ENCODE data around the gene MIPEP.

The MIPEP gene

DNA sequence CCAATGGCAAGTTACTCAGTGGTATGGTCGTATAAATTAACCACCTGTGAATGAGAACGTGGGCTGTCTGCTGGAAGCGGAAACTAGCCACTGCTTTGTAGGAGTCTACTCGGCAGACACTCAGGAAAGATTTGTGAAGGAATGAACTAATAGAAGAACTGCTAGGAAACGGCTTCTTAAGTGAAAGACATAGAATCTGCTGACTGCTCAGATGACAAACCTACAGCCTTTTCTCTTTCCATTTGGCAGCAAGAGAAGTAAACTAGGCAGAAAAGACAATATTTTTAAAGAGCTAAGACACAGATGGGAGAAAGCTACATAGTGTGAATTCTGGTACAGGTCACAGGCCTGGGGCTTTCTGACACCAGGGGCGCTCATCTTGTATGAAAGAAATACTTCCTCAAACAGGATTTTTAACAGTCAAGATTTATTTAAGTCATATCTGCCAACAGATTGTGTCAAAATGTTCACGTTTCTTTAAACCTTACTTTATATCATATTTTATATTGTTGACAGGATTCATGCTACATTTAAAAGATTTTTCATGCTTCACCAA is 78.4 kb downstream of the MIPEP start:
- DNase-seq (ENCODE audit: low read depth): no peak
- no peak overlapping the region for H3K4me3 ChIP-seq (ENCODE audit: low read depth, low read length)
- TF ChIP-seq, protein P1, sequence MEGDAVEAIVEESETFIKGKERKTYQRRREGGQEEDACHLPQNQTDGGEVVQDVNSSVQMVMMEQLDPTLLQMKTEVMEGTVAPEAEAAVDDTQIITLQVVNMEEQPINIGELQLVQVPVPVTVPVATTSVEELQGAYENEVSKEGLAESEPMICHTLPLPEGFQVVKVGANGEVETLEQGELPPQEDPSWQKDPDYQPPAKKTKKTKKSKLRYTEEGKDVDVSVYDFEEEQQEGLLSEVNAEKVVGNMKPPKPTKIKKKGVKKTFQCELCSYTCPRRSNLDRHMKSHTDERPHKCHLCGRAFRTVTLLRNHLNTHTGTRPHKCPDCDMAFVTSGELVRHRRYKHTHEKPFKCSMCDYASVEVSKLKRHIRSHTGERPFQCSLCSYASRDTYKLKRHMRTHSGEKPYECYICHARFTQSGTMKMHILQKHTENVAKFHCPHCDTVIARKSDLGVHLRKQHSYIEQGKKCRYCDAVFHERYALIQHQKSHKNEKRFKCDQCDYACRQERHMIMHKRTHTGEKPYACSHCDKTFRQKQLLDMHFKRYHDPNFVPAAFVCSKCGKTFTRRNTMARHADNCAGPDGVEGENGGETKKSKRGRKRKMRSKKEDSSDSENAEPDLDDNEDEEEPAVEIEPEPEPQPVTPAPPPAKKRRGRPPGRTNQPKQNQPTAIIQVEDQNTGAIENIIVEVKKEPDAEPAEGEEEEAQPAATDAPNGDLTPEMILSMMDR (IDR thresholded peaks at IDR 0.05; ENCODE audit: low read depth, low read length, missing control alignments): peak; percentile 44

GRCh38 chr13:23808803-23809202 is 80.4 kb downstream of the MIPEP start:
- TF ChIP-seq, protein P1 (IDR thresholded peaks at IDR 0.05; ENCODE audit: low read depth, low read length, missing control alignments): no peak
- H3K4me3 ChIP-seq (ENCODE audit: low read depth, low read length): no peak overlapping the region
- no peak for DNase-seq (ENCODE audit: low read depth)

DNA sequence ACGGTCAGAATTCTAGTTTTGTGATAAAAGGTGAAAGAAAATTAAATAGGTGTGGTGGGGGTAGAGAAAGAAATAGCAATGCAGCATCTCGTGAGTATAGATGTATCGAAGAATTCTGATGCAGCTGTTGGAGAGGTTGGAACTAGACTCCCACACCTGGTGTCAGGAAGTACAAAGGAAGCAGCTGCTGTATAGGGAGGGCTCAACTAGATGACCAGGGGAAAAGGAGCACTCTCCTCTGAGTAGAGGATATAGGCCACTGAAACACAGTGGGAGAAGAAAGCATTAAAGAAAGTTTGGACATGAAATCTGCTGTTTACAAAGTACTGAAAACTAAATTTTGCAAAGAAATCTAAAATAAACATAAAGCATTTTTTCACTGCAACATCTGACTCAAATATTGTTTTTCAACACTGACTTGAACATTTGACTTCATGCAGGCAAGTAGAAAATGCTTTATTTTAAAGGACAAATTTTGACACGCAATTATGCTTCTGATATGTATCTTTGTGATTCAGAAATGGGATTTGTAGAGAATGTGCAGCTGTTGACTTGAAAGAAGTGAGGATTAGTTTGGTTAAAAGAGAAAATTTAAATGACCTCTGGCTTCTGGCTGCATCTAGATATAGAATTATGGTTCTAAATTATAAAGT is 82.2 kb downstream of the MIPEP start:
- no peak for DNase-seq (ENCODE audit: low read depth)
- TF ChIP-seq, protein P1 (IDR thresholded peaks at IDR 0.05; ENCODE audit: low read depth, low read length, missing control alignments): no peak
- H3K4me3 ChIP-seq (ENCODE audit: low read depth, low read length): no peak overlapping the region; the same call in 1 of the 2 replicates

GRCh38 chr13:23805821-23806220 is 83.4 kb downstream of the MIPEP start:
- no peak overlapping the region for H3K4me3 ChIP-seq (ENCODE audit: low read depth, low read length)
- no peak for DNase-seq (ENCODE audit: low read depth)
- TF ChIP-seq, protein P1 (IDR thresholded peaks at IDR 0.05; ENCODE audit: low read depth, low read length, missing control alignments): no peak

- DNase-seq (ENCODE audit: low read depth): no peak
- no peak overlapping the region for H3K4me3 ChIP-seq (ENCODE audit: low read depth, low read length)
- TF ChIP-seq, protein P1 (IDR thresholded peaks at IDR 0.05; ENCODE audit: low read depth, low read length, missing control alignments): no peak
Observed at GRCh38 chr13:23805122-23805521, 84.1 kb downstream of the MIPEP start.

DNA sequence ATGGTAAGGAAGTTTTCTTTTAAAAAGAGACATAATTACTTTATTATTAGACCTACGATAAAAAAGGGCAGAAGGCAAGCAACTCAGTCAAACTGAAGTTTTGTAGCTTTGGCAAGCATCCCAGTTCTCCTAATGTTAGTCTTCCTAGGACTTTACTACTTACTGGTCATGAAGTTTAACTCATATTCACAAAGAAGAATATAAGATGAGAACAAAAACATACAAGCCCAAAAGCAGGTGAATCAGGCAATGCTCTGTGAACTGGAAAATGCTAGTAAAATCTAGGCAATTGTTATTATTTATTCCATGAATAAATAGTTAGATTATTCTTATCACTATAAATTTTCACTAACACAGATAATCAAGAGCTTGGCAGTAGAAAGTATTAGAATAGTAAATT is 85.0 kb downstream of the MIPEP start:
- no peak for DNase-seq (ENCODE audit: low read depth)
- H3K4me3 ChIP-seq (ENCODE audit: low read depth, low read length): no peak overlapping the region
- TF ChIP-seq, protein P1 (IDR thresholded peaks at IDR 0.05; ENCODE audit: low read depth, low read length, missing control alignments): no peak

DNA sequence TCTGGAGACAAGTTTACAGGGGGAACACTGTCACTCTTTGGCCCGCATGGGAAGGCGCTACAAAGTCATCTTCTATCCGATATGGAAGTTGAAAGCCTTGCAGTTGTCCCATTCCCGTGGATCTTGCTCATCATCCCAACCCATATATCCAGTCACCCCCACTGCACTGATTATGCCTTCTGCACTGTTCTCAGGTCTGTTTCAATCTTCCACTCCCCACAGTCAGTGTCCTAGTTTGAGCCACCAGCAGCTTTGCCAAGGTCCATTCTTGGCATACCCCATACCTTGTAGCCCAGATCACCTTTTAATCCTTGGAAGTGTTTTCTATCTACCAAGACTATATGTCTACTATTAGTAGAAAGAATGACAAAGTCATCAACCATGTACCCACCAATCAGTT is 88.1 kb downstream of the MIPEP start:
- no peak for DNase-seq (ENCODE audit: low read depth)
- TF ChIP-seq, protein P1 (IDR thresholded peaks at IDR 0.05; ENCODE audit: low read depth, low read length, missing control alignments): no peak
- no peak overlapping the region for H3K4me3 ChIP-seq (ENCODE audit: low read depth, low read length)
